ENCODE data around the gene BCL2L1.

DNA sequence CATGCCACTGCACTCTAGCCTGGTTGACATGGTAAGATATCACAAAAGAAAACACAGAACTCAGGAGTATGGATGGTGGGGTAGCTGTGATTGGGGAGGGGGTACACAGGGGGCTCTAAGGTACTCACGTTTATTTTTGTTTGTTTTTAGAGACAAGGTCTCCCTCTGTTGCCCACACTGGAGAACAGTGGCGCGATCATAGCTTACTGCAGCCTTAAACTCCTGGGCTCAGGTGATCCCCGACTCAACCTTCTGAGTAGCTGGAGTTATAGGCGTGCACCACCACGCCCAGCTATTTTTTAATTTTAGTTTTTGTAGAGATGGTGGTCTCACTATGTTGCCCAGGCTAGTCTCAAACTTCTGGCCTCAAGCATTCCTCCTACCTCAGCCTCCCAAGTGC lies 29.3 kb downstream of the BCL2L1 start:
- TF ChIP-seq, protein P1, sequence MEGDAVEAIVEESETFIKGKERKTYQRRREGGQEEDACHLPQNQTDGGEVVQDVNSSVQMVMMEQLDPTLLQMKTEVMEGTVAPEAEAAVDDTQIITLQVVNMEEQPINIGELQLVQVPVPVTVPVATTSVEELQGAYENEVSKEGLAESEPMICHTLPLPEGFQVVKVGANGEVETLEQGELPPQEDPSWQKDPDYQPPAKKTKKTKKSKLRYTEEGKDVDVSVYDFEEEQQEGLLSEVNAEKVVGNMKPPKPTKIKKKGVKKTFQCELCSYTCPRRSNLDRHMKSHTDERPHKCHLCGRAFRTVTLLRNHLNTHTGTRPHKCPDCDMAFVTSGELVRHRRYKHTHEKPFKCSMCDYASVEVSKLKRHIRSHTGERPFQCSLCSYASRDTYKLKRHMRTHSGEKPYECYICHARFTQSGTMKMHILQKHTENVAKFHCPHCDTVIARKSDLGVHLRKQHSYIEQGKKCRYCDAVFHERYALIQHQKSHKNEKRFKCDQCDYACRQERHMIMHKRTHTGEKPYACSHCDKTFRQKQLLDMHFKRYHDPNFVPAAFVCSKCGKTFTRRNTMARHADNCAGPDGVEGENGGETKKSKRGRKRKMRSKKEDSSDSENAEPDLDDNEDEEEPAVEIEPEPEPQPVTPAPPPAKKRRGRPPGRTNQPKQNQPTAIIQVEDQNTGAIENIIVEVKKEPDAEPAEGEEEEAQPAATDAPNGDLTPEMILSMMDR (IDR thresholded peaks at IDR 0.05) = no peak
- no peak for TF ChIP-seq POLR2A (IDR thresholded peaks at IDR 0.05)
- no peak for TF ChIP-seq POLR2AphosphoS5 (IDR thresholded peaks at IDR 0.05)

Data from upper lobe of left lung (tissue), 4 donors.